ENCODE results near the gene GNAI3. TPM values are rescaled to one million over a fixed set of nuclear protein-coding genes. Genes with fewer than 3 reads are reported as not detected.
A peak's percentile ranks its signal among the peaks of the same experiment; 100 is the strongest.

The GNAI3 gene
- total RNA-seq: 1 to 10 TPM; 8.4 TPM

GRCh38 chr1:109548321-109549267 lies at the start of gene GNAI3:
Gene GNAI3 (plus strand): TSS chr1:109548615. CDS start chr1:109548721, 106 bp downstream.
- H3K9me3 Mint-ChIP-seq: no peaks in the 10 kb centered on the region
- H3K4me1 Mint-ChIP-seq: peaks cover 37% of the 10 kb centered on the region
- H3K27me3 Mint-ChIP-seq: no peaks in the 10 kb centered on the region
- DNase-seq: peak; percentile 93
- no peaks in the 10 kb centered on the region for H3K36me3 Mint-ChIP-seq
- H3K27ac Mint-ChIP-seq: peak within 1 kb of the TSS; percentile 97
- H3K4me3 Mint-ChIP-seq: peak within 1 kb of the TSS; percentile 96

- peaks cover 3% of the 10 kb centered on the region for H3K36me3 Mint-ChIP-seq
- H3K9me3 Mint-ChIP-seq: no peaks in the 10 kb centered on the region
- no peaks in the 10 kb centered on the region for H3K27me3 Mint-ChIP-seq
- DNase-seq: peak; percentile 31
- peaks cover 83% of the 10 kb centered on the region for H3K4me1 Mint-ChIP-seq
- peak overlapping the region; percentile 16 for H3K4me3 Mint-ChIP-seq
- peak overlapping the region; percentile 74 for H3K27ac Mint-ChIP-seq
These were observed 49.3 kb upstream of the GNAI3 start for GRCh38 chr1:109499081-109499480.

- no peak overlapping the region for H3K4me3 Mint-ChIP-seq
- peak overlapping the region; percentile 74 for H3K27ac Mint-ChIP-seq
- peaks cover 86% of the 10 kb centered on the region for H3K4me1 Mint-ChIP-seq
- H3K36me3 Mint-ChIP-seq: peaks cover 3% of the 10 kb centered on the region
- peak; percentile 64 for DNase-seq
- no peaks in the 10 kb centered on the region for H3K27me3 Mint-ChIP-seq
- H3K9me3 Mint-ChIP-seq: no peaks in the 10 kb centered on the region
These were observed 48.5 kb upstream of the GNAI3 start for GRCh38 chr1:109499661-109500536.

GRCh38 chr1:109500941-109501381 lies 47.5 kb upstream of the GNAI3 start:
- H3K27me3 Mint-ChIP-seq: no peaks in the 10 kb centered on the region
- no peak overlapping the region for H3K4me3 Mint-ChIP-seq
- no peaks in the 10 kb centered on the region for H3K9me3 Mint-ChIP-seq
- H3K4me1 Mint-ChIP-seq: peaks cover 87% of the 10 kb centered on the region
- peak overlapping the region; percentile 23 for H3K27ac Mint-ChIP-seq
- DNase-seq: no peak
- peaks cover 3% of the 10 kb centered on the region for H3K36me3 Mint-ChIP-seq

- Mint-ChIP-seq H3K27me3 (no peaks in the 10 kb centered on the region), H3K9me3 (no peaks in the 10 kb centered on the region), H3K36me3 (peaks cover 3% of the 10 kb centered on the region), H3K27ac (peak overlapping the region; percentile 50), H3K4me1 (peaks cover 83% of the 10 kb centered on the region), H3K4me3 (no peak overlapping the region)
- no peak for DNase-seq
These were observed 46.6 kb upstream of the GNAI3 start for GRCh38 chr1:109501644-109502363.

- H3K4me3 Mint-ChIP-seq: peak overlapping the region; percentile 42
- DNase-seq: peak; percentile 30
- H3K36me3 Mint-ChIP-seq: peaks cover 3% of the 10 kb centered on the region
- peaks cover 80% of the 10 kb centered on the region for H3K4me1 Mint-ChIP-seq
- H3K9me3 Mint-ChIP-seq: no peaks in the 10 kb centered on the region
- peak overlapping the region; percentile 50 for H3K27ac Mint-ChIP-seq
- no peaks in the 10 kb centered on the region for H3K27me3 Mint-ChIP-seq
These were observed 46.0 kb upstream of the GNAI3 start for GRCh38 chr1:109502364-109502851.

GRCh38 chr1:109503935-109504334 lies 44.5 kb upstream of the GNAI3 start:
- peak overlapping the region; percentile 8 for H3K4me3 Mint-ChIP-seq
- peaks cover 6% of the 10 kb centered on the region for H3K36me3 Mint-ChIP-seq
- H3K4me1 Mint-ChIP-seq: peaks cover 78% of the 10 kb centered on the region
- H3K27me3 Mint-ChIP-seq: no peaks in the 10 kb centered on the region
- DNase-seq: no peak
- H3K27ac Mint-ChIP-seq: peak overlapping the region; percentile 76
- no peaks in the 10 kb centered on the region for H3K9me3 Mint-ChIP-seq

- no peak overlapping the region for H3K4me3 Mint-ChIP-seq
- peak overlapping the region; percentile 66 for H3K27ac Mint-ChIP-seq
- H3K36me3 Mint-ChIP-seq: peaks cover 6% of the 10 kb centered on the region
- DNase-seq: no peak
- H3K27me3 Mint-ChIP-seq: no peaks in the 10 kb centered on the region
- peaks cover 72% of the 10 kb centered on the region for H3K4me1 Mint-ChIP-seq
- no peaks in the 10 kb centered on the region for H3K9me3 Mint-ChIP-seq
These were observed 43.4 kb upstream of the GNAI3 start for GRCh38 chr1:109504974-109505373.

- peaks cover 52% of the 10 kb centered on the region for H3K4me1 Mint-ChIP-seq
- peak overlapping the region; percentile 85 for H3K4me3 Mint-ChIP-seq
- DNase-seq: no peak
- peak overlapping the region; percentile 89 for H3K27ac Mint-ChIP-seq
- H3K9me3 Mint-ChIP-seq: no peaks in the 10 kb centered on the region
- no peaks in the 10 kb centered on the region for H3K27me3 Mint-ChIP-seq
- peaks cover 2% of the 10 kb centered on the region for H3K36me3 Mint-ChIP-seq
These were observed 40.2 kb upstream of the GNAI3 start for GRCh38 chr1:109508001-109508872.

- H3K27me3 Mint-ChIP-seq: no peaks in the 10 kb centered on the region
- H3K27ac Mint-ChIP-seq: peak overlapping the region; percentile 89
- DNase-seq: no peak
- H3K4me3 Mint-ChIP-seq: peak overlapping the region; percentile 85
- peaks cover 50% of the 10 kb centered on the region for H3K4me1 Mint-ChIP-seq
- peaks cover 2% of the 10 kb centered on the region for H3K36me3 Mint-ChIP-seq
- H3K9me3 Mint-ChIP-seq: no peaks in the 10 kb centered on the region
These were observed 39.6 kb upstream of the GNAI3 start for GRCh38 chr1:109508873-109509175.

- Mint-ChIP-seq H3K4me1 (peaks cover 45% of the 10 kb centered on the region), H3K27me3 (no peaks in the 10 kb centered on the region), H3K4me3 (peak within 1 kb of the TSS; percentile 88), H3K9me3 (no peaks in the 10 kb centered on the region), H3K36me3 (peaks cover 2% of the 10 kb centered on the region), H3K27ac (peak within 1 kb of the TSS; percentile 89)
- peak; percentile 74 for DNase-seq
These were observed 39.0 kb upstream of the GNAI3 start, which contains the start of gene AMIGO1 for GRCh38 chr1:109509176-109510134. Gene AMIGO1 (minus strand): TSS chr1:109509727. CDS start chr1:109508912, 815 bp downstream.

GRCh38 chr1:109513110-109513710 lies 35.2 kb upstream of the GNAI3 start:
- Mint-ChIP-seq H3K4me1 (peaks cover 25% of the 10 kb centered on the region), H3K27me3 (no peaks in the 10 kb centered on the region), H3K9me3 (no peaks in the 10 kb centered on the region), H3K27ac (no peak overlapping the region), H3K36me3 (peaks cover 2% of the 10 kb centered on the region), H3K4me3 (no peak overlapping the region)
- DNase-seq: no peak

Measured in activated naive CD8-positive, alpha-beta T cell treated with anti-CD3 and anti-CD28 coated beads for 36 hours (primary cell).